Colonic mucosa (tissue), 4 donors: ENCODE results near the gene GRK4. TPM values are rescaled to one million over a fixed set of nuclear protein-coding genes. Genes with fewer than 3 reads are reported as not detected.

Experiments used
- DNase-seq: peaks from one replicate; pipeline ENCODE4 v3.0.0-alpha.2; 2020
- H3K27ac ChIP-seq: fragments of 200-600 bp; one replicate; pipeline ENCODE4 v1.8.0; 2021
- H3K27me3 ChIP-seq: fragments of 200-600 bp; one replicate; pipeline ENCODE4 v1.8.0; 2021
- H3K36me3 ChIP-seq: fragments of 200-600 bp; one replicate; pipeline ENCODE4 v1.8.0; 2021
- H3K4me1 ChIP-seq: fragments of 200-600 bp; one replicate; pipeline ENCODE4 v1.8.0; 2021; ENCODE audit warnings: mild to moderate bottlenecking
- H3K4me3 ChIP-seq: fragments of 200-600 bp; one replicate; pipeline ENCODE4 v1.8.0; 2021
- H3K9ac ChIP-seq, 2 donors: one replicate each; pipeline ENCODE4 v1.7.0; 2013; ENCODE audit warnings: control low read depth in 2 of 2, low read depth in 2 of 2, low read length in 2 of 2
- H3K9me3 ChIP-seq: fragments of 200-600 bp; one replicate; pipeline ENCODE4 v1.8.0; 2021
- intact Hi-C: fragments of 100-400 bp; cut with DNase I; formaldehyde crosslinking; loops from one replicate; pipeline ENCODE4 v1.14.1; 2022
- total RNA-seq, 2 donors: library from RNA; stranded (reverse); fragmentation: NEBNext Ultra II Directional in 1 of 2; extraction: Animal tissue kit (Norgen Biotek cat#: 25700) in 1 of 2; gene quantifications; one replicate each; pipeline ENCODE4 v1.2.1, GENCODE V29; 2021
- TF ChIP-seq, protein P1 (sequence below): fragments of 200-600 bp; IDR thresholded peaks from one replicate; pipeline ENCODE4 v1.8.0; 2022; ENCODE audit warnings: antibody characterized with exemption, mild to moderate bottlenecking
- donor health status: healthy.
- donor health status: DM: no; HTN: no; CAD: no.
- donor health status: DM: no; HTN: no; CAD: no.

Gene GRK4
- total RNA-seq, 2 donors from 2014 or later, result 0.77 to 1.7 TPM

DNA sequence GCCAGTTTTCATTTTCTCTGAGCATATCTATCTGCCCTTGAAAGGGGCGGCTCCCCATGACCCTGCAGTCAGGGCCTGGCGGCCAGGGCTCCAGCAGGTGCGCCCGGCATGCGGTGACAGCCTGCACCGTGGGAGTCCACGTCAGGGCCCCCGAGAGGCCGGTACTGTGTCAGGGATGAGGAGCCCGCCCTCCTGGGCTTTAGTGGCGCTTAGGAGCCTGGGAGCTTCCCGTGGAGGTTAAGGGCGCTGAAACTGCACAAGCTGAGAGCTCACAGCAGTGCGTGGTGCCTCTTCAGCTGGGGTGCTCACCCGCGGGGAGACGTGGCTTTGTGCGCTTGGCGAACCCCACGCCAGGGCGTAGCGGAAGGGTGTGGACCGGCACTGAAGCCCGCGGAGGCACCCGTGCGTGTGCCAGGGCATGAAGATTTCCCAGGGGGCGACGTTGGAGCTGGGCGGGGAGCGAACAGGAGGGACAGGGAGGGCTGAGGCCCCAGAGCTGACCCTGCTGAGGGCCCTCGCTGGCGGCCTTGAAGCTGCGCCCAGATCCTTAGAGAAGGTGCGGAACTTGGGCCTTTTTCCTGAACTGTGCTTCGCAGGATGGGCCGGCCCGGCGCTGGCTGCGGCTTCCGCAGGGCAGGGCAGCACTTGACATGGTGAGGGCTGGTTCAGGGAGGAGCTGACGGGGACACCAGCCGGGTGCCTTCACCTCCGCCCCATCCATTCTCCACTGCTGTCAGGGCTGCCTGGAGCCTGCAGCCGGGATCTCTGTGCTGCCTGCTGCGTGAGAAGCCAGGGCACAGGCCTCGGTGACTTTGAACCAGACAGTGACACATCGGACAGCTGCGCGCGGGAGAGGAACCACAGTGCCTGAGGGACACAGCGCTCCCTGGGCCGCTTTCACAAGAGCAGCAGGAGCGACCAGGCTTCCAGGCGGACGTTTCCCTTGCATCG, 78.1 kb downstream of the GRK4 start:
- Histone ChIP-seq H3K27me3 (no peaks in the 10 kb centered on the region), H3K4me1 (no peaks in the 10 kb centered on the region), H3K4me3 (peak overlapping the region; percentile 44), H3K9ac (peak overlapping the region; percentile 87 to 89), H3K36me3 (no peaks in the 10 kb centered on the region), H3K27ac (peak overlapping the region; percentile 48), H3K9me3 (no peaks in the 10 kb centered on the region)
- TF ChIP-seq, protein P1, sequence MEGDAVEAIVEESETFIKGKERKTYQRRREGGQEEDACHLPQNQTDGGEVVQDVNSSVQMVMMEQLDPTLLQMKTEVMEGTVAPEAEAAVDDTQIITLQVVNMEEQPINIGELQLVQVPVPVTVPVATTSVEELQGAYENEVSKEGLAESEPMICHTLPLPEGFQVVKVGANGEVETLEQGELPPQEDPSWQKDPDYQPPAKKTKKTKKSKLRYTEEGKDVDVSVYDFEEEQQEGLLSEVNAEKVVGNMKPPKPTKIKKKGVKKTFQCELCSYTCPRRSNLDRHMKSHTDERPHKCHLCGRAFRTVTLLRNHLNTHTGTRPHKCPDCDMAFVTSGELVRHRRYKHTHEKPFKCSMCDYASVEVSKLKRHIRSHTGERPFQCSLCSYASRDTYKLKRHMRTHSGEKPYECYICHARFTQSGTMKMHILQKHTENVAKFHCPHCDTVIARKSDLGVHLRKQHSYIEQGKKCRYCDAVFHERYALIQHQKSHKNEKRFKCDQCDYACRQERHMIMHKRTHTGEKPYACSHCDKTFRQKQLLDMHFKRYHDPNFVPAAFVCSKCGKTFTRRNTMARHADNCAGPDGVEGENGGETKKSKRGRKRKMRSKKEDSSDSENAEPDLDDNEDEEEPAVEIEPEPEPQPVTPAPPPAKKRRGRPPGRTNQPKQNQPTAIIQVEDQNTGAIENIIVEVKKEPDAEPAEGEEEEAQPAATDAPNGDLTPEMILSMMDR, result no peak
- intact Hi-C loops, result no loop called here
- DNase-seq, result peak; percentile 63

DNA sequence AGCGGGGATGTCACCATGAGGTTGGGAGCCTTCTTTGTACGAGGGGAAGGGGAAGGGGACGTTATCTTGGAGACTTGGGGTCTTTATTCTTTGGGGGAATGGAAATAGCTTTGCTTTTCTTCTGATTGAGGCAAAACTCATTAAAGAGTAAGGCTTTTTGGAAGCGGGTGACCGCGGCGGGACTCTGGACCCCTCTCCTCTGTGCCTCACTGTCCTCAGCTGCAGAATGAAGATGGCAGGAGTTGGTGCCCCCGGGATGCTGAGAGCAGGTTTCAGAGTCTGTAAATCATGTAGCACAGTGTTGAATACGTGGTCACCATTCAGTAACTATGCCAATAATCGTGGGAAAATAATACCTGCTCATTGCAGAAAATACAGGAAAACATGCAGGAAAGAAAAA, 78.9 kb downstream of the GRK4 start:
- H3K9ac ChIP-seq, result peak overlapping the region; percentile 87 to 89
- intact Hi-C loops, result no loop called here
- H3K4me1 ChIP-seq, result no peaks in the 10 kb centered on the region
- TF ChIP-seq, protein P1, result no peak
- peak overlapping the region; percentile 44 for H3K4me3 ChIP-seq
- no peaks in the 10 kb centered on the region for H3K9me3 ChIP-seq
- DNase-seq, result no peak
- H3K27me3 ChIP-seq, result no peaks in the 10 kb centered on the region
- H3K27ac ChIP-seq, result peak overlapping the region; percentile 48
- H3K36me3 ChIP-seq, result no peaks in the 10 kb centered on the region

DNA sequence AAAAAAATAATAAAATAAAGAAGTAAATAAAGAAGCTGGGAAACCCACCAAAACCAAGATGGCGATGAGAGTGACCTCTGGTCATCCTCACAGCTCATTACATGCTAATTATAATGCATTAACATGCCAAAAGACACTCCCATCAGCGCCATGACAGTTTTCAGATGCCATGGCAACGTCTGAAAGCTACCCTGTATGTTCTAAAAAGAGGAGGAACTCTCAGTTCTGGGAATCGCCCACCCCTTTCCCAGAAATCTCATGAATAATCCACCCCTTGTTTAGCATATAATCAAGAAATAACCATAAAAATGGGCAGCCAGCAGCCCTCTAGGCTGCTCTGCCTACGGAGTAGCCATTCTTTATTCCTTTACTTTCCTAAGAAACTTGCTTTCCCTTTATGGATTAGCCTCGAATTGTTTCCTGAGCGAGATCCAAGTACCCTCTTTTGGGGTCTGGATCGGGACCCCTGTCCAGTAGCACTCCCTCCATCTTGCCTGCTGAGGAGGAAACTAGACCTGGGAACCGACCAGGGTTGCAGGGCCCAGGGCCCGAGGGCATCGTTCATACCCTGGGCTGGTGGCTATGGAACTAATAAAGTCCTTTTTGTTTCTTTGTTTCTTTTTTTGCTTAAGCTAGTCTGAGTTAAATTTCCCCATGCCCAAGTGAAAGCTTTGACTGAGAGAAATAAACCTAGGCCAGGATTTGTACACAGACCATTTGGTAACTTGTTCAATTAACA, 80.1 kb downstream of the GRK4 start:
- TF ChIP-seq, protein P1, result no peak
- Histone ChIP-seq H3K4me3 (no peak overlapping the region), H3K4me1 (no peaks in the 10 kb centered on the region), H3K27me3 (no peaks in the 10 kb centered on the region), H3K36me3 (no peaks in the 10 kb centered on the region), H3K9ac (no peak overlapping the region), H3K9me3 (no peaks in the 10 kb centered on the region), H3K27ac (no peak overlapping the region)
- no peak for DNase-seq
- intact Hi-C loops, result no loop called here

DNA sequence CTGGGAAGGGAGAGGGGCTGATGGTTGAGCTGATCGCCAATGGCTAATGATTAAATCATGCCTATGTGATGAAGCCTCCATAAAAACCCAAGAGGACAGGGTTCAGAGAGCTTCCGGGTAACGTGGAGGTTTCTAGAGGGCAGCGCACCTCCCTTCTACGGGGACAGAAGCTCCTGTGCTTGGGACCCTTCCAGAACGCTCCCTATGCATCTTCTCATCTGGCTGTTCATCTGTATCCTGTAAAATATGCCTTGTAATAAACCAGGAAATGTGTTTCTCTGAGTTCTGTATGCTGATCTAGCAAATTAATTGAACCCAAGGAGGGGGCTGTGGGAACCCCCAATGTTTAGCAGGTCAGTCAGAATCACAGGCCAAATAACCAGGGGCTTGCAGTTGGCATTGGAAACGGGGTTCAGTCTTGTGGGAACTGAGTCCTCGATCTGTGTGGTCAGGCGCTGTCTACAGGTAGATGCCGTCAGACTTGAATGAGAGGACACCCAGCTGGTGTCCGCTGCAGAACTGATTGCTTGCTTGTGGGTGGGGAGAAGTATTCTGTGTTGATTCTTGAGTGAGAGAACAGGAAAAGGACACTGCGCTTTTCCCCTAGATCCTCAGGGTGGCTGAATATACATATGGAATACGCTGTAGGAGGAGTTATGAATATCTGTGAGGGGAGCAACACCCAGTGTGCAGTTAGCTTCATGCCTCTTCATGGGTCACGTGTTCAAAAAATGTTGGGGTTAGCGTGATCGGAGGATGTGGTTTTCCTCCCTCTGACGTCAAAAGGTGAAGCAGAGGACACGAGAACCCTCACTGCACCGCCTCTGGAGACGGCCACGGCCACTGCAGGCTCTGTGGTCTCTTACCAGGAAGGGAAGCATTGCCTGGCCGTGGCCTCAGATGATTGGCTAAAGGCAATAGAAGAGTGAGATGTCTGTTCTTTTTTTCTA, 81.8 kb downstream of the GRK4 start:
- TF ChIP-seq, protein P1, result no peak
- intact Hi-C loops, result no loop called here
- H3K36me3 ChIP-seq, result no peaks in the 10 kb centered on the region
- H3K27me3 ChIP-seq, result no peaks in the 10 kb centered on the region
- H3K4me1 ChIP-seq, result no peaks in the 10 kb centered on the region
- no peak overlapping the region for H3K9ac ChIP-seq
- no peak overlapping the region for H3K27ac ChIP-seq
- peak; percentile 38 for DNase-seq
- H3K4me3 ChIP-seq, result no peak overlapping the region
- no peaks in the 10 kb centered on the region for H3K9me3 ChIP-seq

DNA sequence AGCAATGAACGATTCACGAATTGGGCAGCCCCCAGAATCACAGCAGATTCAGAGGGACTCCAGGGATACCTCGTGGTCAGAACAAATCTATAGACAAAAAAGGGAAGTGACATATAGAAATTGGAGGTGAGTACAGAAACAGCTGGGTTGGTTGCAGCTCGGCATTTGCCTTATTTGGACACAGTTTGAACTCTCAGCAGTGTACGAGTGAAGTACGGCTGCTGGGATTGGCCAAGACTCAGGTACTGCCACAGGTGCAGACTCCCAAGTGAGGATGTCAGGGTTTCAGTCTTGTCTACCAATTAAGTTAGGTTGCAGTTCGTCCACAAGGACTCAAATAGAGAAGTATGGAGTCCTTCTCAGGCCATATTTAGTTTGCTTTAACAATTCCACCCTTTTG, 82.8 kb downstream of the GRK4 start:
- intact Hi-C loops, result no loop called here
- no peak for DNase-seq
- no peaks in the 10 kb centered on the region for H3K36me3 ChIP-seq

More for the DNA sequence above, 82.8 kb downstream of the GRK4 start:
- Histone ChIP-seq H3K4me3 (no peak overlapping the region), H3K9me3 (no peaks in the 10 kb centered on the region), H3K4me1 (no peaks in the 10 kb centered on the region), H3K27ac (no peak overlapping the region), H3K27me3 (no peaks in the 10 kb centered on the region), H3K9ac (no peak overlapping the region)
- TF ChIP-seq, protein P1, result no peak
